ENCODE results near the gene BORCS6. TPM values are rescaled to one million over a fixed set of nuclear protein-coding genes. Genes with fewer than 3 reads are reported as not detected.

The BORCS6 gene
- 13.0 and 16.8 TPM in 2 replicates for total RNA-seq

DNA sequence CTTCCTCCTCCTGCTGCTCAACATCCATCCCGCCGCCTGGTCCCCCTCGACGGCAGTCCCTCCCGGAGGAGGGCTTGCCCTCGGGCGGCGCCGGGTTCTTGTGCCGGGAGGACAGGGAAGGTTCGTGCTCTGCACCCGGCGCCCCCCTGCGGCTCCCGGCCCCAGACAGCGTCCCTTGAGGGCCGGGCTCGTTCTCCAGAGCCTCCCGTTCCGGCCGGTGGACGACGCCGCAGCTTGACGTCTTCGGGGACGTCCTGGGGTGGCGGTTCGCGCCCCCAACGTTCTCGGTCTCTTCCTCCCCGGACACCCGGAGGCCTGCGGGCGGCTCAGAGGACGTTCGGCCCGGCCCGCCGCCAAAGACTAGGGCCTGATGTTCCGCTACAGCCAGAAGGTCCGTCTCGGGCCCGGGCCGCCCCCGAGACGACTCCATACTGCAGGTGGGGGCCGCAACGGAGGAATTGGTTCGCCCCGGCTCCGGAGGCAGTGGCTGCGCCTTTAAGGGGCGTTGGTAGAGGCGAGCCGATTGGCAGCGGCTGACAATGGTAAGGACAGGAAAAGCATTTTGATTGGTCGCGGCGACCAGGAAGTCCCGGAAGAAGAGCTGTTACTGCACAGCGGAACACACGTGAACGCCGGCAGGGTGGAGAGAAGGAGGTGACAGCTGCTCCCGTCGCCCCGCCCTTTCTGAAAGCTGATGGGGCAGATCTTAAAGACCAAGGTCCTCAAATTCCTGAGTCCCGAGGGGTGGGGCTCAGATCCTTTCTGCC is at the start of gene BORCS6:
BORCS6 (minus strand) TSS at position 470 of the 767 bp plus-strand sequence; CDS start at position 430, 40 bp downstream.

GRCh38 chr17:8209907-8210760 is 20.2 kb upstream of the BORCS6 start, which contains the start of gene AURKB:
TSS of gene AURKB (minus strand) at chr17:8210575. CDS start at chr17:8210224, 351 bp downstream.

GRCh38 chr17:8176197-8176940 is 13.6 kb downstream of the BORCS6 start, which contains the start of gene TMEM107:
TSS of gene TMEM107 (minus strand) at chr17:8176380. CDS start at chr17:8176286, 94 bp downstream.

DNA sequence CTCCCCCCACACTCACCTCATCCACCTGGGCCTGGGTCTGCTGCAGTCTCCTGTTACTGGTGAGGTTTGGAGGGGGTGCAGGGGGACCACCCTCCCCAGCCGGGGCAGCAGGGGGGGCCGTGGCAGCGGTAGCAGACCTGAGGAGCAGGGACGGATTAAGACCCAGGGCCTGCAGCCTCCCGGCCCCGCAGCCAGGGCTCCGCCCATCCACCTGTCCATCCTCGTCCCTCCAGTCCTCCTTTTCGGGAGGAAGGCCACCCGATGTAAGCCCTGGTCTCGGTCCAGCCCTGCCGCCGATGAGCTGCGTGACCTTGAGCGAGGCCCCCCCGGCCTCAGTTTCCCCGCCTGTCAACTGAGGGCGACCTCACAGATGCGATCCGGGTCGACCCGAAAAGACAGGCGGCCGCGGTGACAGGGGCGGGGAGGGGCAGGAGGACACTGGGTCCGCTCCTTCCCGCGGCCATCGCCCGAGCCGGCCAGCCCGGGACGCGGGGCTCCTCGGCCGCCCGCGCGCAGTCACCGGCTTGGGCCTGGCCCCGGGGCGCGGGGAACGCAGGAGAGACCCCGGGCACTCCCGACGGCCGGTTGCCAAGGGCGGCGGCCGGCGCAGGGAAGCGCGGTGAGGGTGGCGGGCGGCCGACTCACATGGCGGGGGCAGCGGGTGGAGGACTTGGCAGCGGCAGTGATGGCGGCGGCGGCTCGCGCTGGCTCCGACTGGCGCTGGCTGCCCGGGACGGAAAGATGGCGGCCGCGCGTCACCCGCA is 27.6 kb downstream of the BORCS6 start, which contains the start of gene VAMP2:
VAMP2 (minus strand) TSS at position 716 of the 764 bp plus-strand sequence; CDS start at position 647, 69 bp downstream.

GRCh38 chr17:8152112-8152775 is 37.7 kb downstream of the BORCS6 start, which contains the start of gene PER1:
TSS of gene PER1 (minus strand) at chr17:8152404. CDS start at chr17:8150706, 1,698 bp downstream.

Other genes starting within 250 kb of the BORCS6 start
- 0.14 and 0.84 TPM in 2 replicates for gene GUCY2D, start 187.6 kb downstream of the BORCS6 start, total RNA-seq
- 50.2 and 69.3 TPM in 2 replicates for gene ALOX15B, start 151.1 kb downstream of the BORCS6 start, total RNA-seq
- gene ALOX12B, start 102.5 kb downstream of the BORCS6 start, total RNA-seq = 1.1 and 3.5 TPM in 2 replicates
- 2.1 and 3.2 TPM in 2 replicates for gene ALOXE3, start 71.7 kb downstream of the BORCS6 start, total RNA-seq
- gene HES7, start 66.1 kb downstream of the BORCS6 start, total RNA-seq = 1.8 and 1.9 TPM in 2 replicates
- gene PER1, start 37.8 kb downstream of the BORCS6 start, total RNA-seq = 47.4 and 70.4 TPM in 2 replicates
- 3.3 and 5.9 TPM in 2 replicates for gene VAMP2, start 27.2 kb downstream of the BORCS6 start, total RNA-seq
- 41.7 and 46.1 TPM in 2 replicates for gene TMEM107, start 13.8 kb downstream of the BORCS6 start, total RNA-seq
- 58.2 and 59.1 TPM in 2 replicates for gene AURKB, start 20.4 kb upstream of the BORCS6 start, total RNA-seq
- gene CTC1, start 57.9 kb upstream of the BORCS6 start, total RNA-seq = 9.0 and 11.6 TPM in 2 replicates
- 27.0 and 28.1 TPM in 2 replicates for gene PFAS, start 59.1 kb upstream of the BORCS6 start, total RNA-seq
- 23.9 and 24.3 TPM in 2 replicates for gene RANGRF, start 98.5 kb upstream of the BORCS6 start, total RNA-seq
- 0.78 and 0.93 TPM in 2 replicates for gene SLC25A35, start 105.2 kb upstream of the BORCS6 start, total RNA-seq
- not detected in 2 replicates for gene ARHGEF15, start 120.1 kb upstream of the BORCS6 start, total RNA-seq
- gene ODF4, start 149.7 kb upstream of the BORCS6 start, total RNA-seq = not detected in 2 replicates
- gene RPL26, start 193.0 kb upstream of the BORCS6 start, total RNA-seq = 3,396 and 4,896 TPM in 2 replicates
- gene RNF222, start 207.6 kb upstream of the BORCS6 start, total RNA-seq = 1.4 and 2.2 TPM in 2 replicates
- gene NDEL1, start 245.7 kb upstream of the BORCS6 start, total RNA-seq = 40.9 and 42.5 TPM in 2 replicates

Data from airway epithelial cell (primary cell).